Measurements from ENCODE around the gene PIMREG.

Gene PIMREG

DNA sequence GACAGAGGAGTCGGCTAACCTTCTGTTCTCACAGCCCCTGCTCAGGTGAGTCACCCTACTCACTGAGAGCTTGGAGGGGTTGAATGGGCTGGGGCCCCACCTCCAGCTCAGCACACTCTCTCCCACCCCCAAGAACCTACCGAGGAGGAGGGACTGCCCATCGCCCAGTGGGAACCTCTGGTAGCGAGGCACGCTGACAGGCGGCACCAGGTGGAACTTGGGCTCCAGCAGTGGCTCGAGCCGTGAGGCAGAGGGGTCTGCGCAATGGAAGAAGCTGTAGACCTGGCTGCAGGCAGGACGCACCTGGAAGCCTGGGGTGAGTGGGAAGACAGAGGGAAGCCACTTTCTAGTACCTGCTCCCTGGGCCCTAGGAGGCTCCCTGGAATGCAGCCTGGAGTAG, 28.3 kb downstream of the PIMREG start:
- no peak for DNase-seq (ENCODE audit: insufficient read length, low spot score)
- no peak for FAIRE-seq
- TF ChIP-seq POLR2A (IDR thresholded peaks at IDR 0.05; ENCODE audit: low read depth, low read length) (no peak), POU2F2 (IDR thresholded peaks at IDR 0.05; ENCODE audit: low read depth, low read length) (no peak), POLR2AphosphoS5 (IDR thresholded peaks at IDR 0.05; ENCODE audit: low read depth, low read length) (no peak), SPI1 (IDR thresholded peaks at IDR 0.05; ENCODE audit: low read depth, low read length) (no peak), TAF1 (IDR thresholded peaks at IDR 0.05; ENCODE audit: low read depth, low read length) (no peak)

DNA sequence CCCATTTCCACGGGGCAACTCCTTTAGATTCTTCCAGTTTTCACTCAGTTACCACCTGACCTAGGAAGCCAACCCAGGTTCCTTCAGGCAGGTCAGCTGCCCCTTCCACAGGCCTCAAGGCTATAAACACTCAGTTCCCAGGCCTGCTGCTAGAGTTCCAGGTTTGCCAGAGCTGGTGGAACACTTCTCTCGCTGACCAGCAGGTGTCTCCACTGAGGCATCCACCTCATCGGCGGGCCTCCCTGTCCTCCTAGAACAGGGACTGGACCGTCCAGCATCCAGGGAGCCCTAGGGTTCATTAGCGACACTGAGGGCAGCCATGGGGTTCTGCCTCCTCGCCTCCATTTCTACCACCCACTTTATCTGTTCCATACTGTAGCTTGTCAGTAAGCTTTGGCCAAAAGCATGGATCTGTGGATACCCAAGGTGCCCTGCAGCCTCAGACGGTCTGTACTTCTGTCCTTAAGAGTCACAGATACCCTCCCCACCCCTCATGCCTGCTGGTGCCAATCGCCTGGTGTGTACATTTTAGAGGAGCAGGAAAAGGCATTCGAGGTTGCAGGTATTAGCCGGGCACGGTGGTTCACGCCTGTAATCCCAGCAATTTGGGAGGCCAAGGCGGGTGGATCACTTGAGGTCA, 29.0 kb downstream of the PIMREG start:
- DNase-seq (ENCODE audit: insufficient read length, low spot score): peak; percentile 92
- TF ChIP-seq TAF1 (IDR thresholded peaks at IDR 0.05; ENCODE audit: low read depth, low read length) (no peak), SPI1 (IDR thresholded peaks at IDR 0.05; ENCODE audit: low read depth, low read length) (no peak), POU2F2 (IDR thresholded peaks at IDR 0.05; ENCODE audit: low read depth, low read length) (no peak), PAX5 (IDR thresholded peaks at IDR 0.05; ENCODE audit: insufficient read depth, low read length, severe bottlenecking) (no peak), POLR2AphosphoS5 (IDR thresholded peaks at IDR 0.05; ENCODE audit: low read depth, low read length) (no peak), POLR2A (IDR thresholded peaks at IDR 0.05; ENCODE audit: low read depth, low read length) (no peak)
- peak; percentile 91 for FAIRE-seq

DNA sequence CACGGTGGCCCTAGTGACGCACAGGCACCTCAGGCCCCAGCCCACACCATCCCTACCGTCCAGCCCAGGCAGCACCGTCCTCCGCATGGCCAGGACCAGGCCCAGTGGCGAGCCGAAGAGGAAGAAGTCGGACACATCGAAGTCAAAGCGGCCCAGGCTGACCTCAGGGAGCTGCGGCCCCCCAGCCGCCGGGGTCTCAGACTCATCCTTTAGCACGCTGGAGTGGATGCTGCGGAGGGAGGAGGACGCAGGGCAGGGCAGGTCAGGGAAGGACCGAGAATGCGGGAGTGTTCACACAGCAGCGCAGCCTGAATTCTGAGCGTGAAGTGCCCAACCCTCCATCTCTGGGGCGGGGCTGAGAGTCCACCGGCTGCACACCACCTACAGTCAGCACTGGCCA, 30.1 kb downstream of the PIMREG start:
- FAIRE-seq (no peak), DNase-seq (ENCODE audit: insufficient read length, low spot score) (no peak)
- TF ChIP-seq POLR2A (IDR thresholded peaks at IDR 0.05; ENCODE audit: low read depth, low read length) (no peak), PAX5 (IDR thresholded peaks at IDR 0.05; ENCODE audit: insufficient read depth, low read length, severe bottlenecking) (no peak), TAF1 (IDR thresholded peaks at IDR 0.05; ENCODE audit: low read depth, low read length) (no peak), POLR2AphosphoS5 (IDR thresholded peaks at IDR 0.05; ENCODE audit: low read depth, low read length) (no peak), SPI1 (IDR thresholded peaks at IDR 0.05; ENCODE audit: low read depth, low read length) (no peak)

DNA sequence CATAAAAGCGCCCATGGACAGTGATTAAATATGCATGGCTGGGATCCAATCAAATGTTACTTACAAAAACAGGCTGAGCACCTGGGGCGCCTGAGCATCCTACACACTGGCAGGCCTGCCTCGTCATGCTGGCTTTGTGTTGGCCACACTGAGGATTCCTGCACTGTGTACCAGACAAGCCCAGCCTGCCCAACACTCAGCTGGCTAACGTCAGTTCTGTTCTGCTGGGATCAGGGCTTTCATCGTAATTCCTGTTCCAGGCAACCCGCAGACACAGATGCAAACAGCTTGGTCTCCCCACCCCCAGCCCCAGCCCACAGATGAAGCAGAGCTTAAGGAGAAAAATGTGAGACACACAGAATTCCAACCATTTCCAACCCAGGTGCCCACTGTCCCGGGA, 30.7 kb downstream of the PIMREG start:
- TF ChIP-seq POLR2AphosphoS5 (IDR thresholded peaks at IDR 0.05; ENCODE audit: low read depth, low read length) (no peak), SPI1 (IDR thresholded peaks at IDR 0.05; ENCODE audit: low read depth, low read length) (no peak), TAF1 (IDR thresholded peaks at IDR 0.05; ENCODE audit: low read depth, low read length) (no peak), PAX5 (IDR thresholded peaks at IDR 0.05; ENCODE audit: insufficient read depth, low read length, severe bottlenecking) (no peak), POU2F2 (IDR thresholded peaks at IDR 0.05; ENCODE audit: low read depth, low read length) (no peak), POLR2A (IDR thresholded peaks at IDR 0.05; ENCODE audit: low read depth, low read length) (no peak)
- DNase-seq (ENCODE audit: insufficient read length, low spot score): no peak
- FAIRE-seq: no peak

DNA sequence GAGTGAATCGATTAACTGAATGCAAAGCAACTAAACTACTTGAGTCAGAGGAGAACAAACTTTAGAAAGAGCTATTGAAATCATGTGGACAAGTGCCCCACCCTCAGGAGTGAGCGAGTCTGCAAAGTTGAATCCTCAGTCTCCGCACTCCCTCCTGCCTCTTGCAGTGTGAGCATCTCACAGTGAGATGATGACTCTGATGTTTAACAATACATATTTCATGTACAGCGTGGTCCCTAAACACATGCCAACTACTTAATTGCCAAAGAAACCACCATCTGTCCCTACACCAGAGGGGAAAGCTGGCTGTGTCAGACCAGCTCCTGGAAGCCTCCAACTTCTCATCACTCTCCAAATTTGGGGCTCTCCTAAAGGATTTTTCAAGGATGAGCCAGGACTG, 31.2 kb downstream of the PIMREG start:
- TF ChIP-seq POLR2A (IDR thresholded peaks at IDR 0.05; ENCODE audit: low read depth, low read length): no peak
- no peak for TF ChIP-seq PAX5 (IDR thresholded peaks at IDR 0.05; ENCODE audit: insufficient read depth, low read length, severe bottlenecking)
- no peak for TF ChIP-seq POU2F2 (IDR thresholded peaks at IDR 0.05; ENCODE audit: low read depth, low read length)
- TF ChIP-seq TAF1 (IDR thresholded peaks at IDR 0.05; ENCODE audit: low read depth, low read length): no peak
- TF ChIP-seq SPI1 (IDR thresholded peaks at IDR 0.05; ENCODE audit: low read depth, low read length): no peak
- TF ChIP-seq POLR2AphosphoS5 (IDR thresholded peaks at IDR 0.05; ENCODE audit: low read depth, low read length): no peak
- FAIRE-seq (no peak), DNase-seq (ENCODE audit: insufficient read length, low spot score) (no peak)

DNA sequence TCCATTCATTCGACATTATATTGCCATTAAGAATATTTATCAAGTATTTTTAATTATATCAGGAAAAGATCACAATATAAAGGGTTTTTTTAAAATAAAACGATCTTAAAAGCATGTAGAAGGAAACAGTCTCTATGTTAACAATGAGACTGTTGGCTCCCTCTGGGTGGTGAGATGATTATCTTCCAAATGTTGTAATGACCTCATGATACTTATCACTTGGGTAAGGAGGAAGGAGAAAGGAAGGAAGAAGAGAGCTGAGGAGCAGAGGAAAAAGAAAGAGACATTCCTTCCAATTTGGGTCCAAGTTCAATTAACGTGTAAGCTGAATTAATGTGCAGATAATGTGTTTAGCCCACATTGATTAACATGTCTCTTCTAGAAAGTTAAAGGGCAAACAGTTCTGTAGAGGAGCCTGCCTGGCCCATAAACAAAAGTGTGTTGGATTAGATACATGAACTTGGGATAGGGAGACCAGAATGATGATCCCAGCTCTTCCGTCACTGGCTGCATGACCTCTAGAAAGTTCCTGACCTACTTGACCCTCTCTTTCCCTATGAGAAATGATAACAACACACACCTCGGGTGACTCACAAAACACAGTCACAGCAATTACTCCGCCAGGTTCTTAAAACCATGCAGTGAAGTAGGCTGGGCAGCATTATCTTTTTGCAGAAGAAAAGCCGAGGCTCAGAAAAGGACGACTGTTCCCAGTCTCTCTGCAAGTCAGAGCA, 32.0 kb downstream of the PIMREG start:
- DNase-seq (ENCODE audit: insufficient read length, low spot score): no peak
- no peak for TF ChIP-seq POU2F2 (IDR thresholded peaks at IDR 0.05; ENCODE audit: low read depth, low read length)
- no peak for TF ChIP-seq PAX5 (IDR thresholded peaks at IDR 0.05; ENCODE audit: insufficient read depth, low read length, severe bottlenecking)
- no peak for TF ChIP-seq POLR2A (IDR thresholded peaks at IDR 0.05; ENCODE audit: low read depth, low read length)
- TF ChIP-seq POLR2AphosphoS5 (IDR thresholded peaks at IDR 0.05; ENCODE audit: low read depth, low read length): no peak
- no peak for TF ChIP-seq TAF1 (IDR thresholded peaks at IDR 0.05; ENCODE audit: low read depth, low read length)
- TF ChIP-seq SPI1 (IDR thresholded peaks at IDR 0.05; ENCODE audit: low read depth, low read length): no peak
- no peak for FAIRE-seq

DNA sequence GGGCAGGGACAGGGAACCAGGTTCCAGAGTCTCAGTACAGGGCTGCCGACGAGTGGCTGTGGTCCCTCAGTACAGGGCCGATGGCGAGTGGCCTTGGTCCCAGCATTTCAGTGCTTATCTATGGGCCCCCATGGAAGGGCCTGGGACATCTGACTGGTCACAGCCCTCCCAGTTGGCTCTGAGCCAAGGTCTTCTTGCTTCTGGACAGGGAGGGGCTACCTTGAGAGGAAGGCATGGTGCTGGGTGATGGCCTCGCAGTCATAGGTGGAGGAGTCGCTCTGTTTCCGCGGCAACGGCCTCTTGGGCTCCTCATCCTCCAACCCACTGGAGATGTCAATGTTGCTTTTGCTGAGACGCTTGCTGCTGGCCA, 32.5 kb downstream of the PIMREG start:
- no peak for DNase-seq (ENCODE audit: insufficient read length, low spot score)
- FAIRE-seq: no peak
- TF ChIP-seq PAX5 (IDR thresholded peaks at IDR 0.05; ENCODE audit: insufficient read depth, low read length, severe bottlenecking): no peak
- no peak for TF ChIP-seq POLR2A (IDR thresholded peaks at IDR 0.05; ENCODE audit: low read depth, low read length)
- no peak for TF ChIP-seq SPI1 (IDR thresholded peaks at IDR 0.05; ENCODE audit: low read depth, low read length)
- no peak for TF ChIP-seq TAF1 (IDR thresholded peaks at IDR 0.05; ENCODE audit: low read depth, low read length)
- TF ChIP-seq POLR2AphosphoS5 (IDR thresholded peaks at IDR 0.05; ENCODE audit: low read depth, low read length): no peak
- no peak for TF ChIP-seq POU2F2 (IDR thresholded peaks at IDR 0.05; ENCODE audit: low read depth, low read length)

DNA sequence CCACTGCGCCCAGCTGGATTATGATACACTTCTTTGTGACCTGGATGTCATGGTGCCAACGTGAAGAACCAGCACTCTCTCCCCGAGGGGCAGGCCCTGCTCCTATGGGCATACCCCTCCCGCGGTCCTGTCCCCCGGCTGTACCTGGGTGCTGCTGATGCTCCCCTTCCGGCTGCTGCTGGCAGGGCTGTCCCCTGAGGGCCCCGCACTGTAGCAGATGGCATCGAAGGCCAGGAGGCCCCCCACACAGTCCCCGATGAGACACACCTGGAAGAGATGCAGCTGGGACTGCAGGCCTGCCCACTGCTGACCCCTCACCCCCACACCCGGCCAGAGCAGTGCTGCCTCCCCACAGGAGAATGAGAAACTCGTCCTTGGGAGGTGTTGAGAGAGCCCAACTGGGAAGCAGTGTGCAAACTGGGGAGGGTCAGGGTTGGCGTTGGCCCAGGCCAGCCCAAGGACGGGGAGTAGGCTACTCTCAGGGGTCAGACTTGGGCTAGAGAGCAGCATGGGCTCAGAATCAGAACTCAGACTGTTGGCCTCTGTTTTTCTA, 33.7 kb downstream of the PIMREG start:
- DNase-seq (ENCODE audit: insufficient read length, low spot score) (no peak), FAIRE-seq (no peak)
- TF ChIP-seq TAF1 (IDR thresholded peaks at IDR 0.05; ENCODE audit: low read depth, low read length) (no peak), POLR2A (IDR thresholded peaks at IDR 0.05; ENCODE audit: low read depth, low read length) (no peak), SPI1 (IDR thresholded peaks at IDR 0.05; ENCODE audit: low read depth, low read length) (no peak), POU2F2 (IDR thresholded peaks at IDR 0.05; ENCODE audit: low read depth, low read length) (no peak), POLR2AphosphoS5 (IDR thresholded peaks at IDR 0.05; ENCODE audit: low read depth, low read length) (no peak), PAX5 (IDR thresholded peaks at IDR 0.05; ENCODE audit: insufficient read depth, low read length, severe bottlenecking) (no peak)

DNA sequence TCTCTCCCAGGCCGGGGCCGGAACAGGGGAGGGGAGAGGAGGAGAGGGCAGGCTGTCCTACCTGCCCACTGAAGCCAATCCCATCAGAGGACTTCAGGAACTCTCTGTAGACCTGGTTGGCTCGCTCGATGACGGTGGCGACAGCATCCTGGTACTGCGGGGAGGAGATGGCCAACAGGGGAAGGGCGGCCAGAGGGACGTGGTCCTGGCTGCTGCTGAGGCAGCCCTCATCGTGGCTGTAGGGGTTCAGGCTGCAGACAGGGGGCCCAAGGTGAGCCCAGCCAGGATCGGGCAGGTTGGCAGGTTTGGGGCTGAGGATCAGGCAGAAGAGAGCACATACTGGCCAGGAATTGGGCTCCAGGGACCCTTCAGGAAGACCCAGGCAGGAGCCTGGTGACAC, 34.2 kb downstream of the PIMREG start:
- FAIRE-seq: no peak
- TF ChIP-seq POU2F2 (IDR thresholded peaks at IDR 0.05; ENCODE audit: low read depth, low read length) (no peak), TAF1 (IDR thresholded peaks at IDR 0.05; ENCODE audit: low read depth, low read length) (no peak), POLR2AphosphoS5 (IDR thresholded peaks at IDR 0.05; ENCODE audit: low read depth, low read length) (no peak), POLR2A (IDR thresholded peaks at IDR 0.05; ENCODE audit: low read depth, low read length) (no peak), PAX5 (IDR thresholded peaks at IDR 0.05; ENCODE audit: insufficient read depth, low read length, severe bottlenecking) (no peak), SPI1 (IDR thresholded peaks at IDR 0.05; ENCODE audit: low read depth, low read length) (no peak)

More for the DNA sequence above, 34.2 kb downstream of the PIMREG start:
- DNase-seq (ENCODE audit: insufficient read length, low spot score): no peak

Measured in GM12891 (cell line).